Neuron (in vitro differentiated cells): ENCODE data around the gene IMMP2L.

Experiments used
- H2AFZ ChIP-seq: one replicate; pipeline ENCODE4 v1.6.1; 2013; ENCODE audit warnings: low read depth, mild to moderate bottlenecking, inconsistent platforms, low read length, moderate library complexity
- H3K27me3 ChIP-seq: one replicate; pipeline ENCODE4 v1.6.1; 2013; ENCODE audit warnings: low read length; ENCODE audit not compliant: insufficient read depth
- H3K36me3 ChIP-seq: one replicate; pipeline ENCODE4 v1.6.1; 2013; ENCODE audit warnings: low read length; ENCODE audit not compliant: insufficient read depth
- H3K4me1 ChIP-seq: one replicate; pipeline ENCODE4 v1.6.1; 2013; ENCODE audit warnings: low read length; ENCODE audit not compliant: insufficient read depth
- H3K4me3 ChIP-seq: 2 replicates; pipeline ENCODE4 v1.5.1; 2013; ENCODE audit warnings: mild to moderate bottlenecking, low read length, moderate library complexity
- H3K9me3 ChIP-seq: one replicate; pipeline ENCODE4 v1.6.1; 2013; ENCODE audit warnings: low read length

The IMMP2L gene

DNA sequence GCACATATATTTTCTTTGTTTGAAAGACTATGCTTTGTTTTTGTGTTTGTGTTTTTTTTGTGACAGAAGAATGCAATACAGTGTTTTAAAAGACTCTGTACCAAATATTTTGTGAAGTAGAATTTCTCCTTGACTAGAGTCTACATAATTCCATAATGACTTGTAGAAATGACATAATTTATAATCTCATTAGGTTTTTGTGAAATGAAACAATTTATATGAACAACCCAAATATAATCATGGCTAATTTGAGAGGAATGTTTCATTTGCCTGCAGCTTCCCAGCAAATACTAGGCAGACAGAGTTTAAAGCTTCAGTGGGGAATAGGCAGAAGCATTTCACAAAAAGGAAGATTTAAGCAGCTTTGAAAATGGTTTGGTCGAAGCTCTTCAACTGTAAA is 686.9 kb downstream of the IMMP2L start:
- Histone ChIP-seq H3K9me3 (no peaks in the 10 kb centered on the region), H3K27me3 (no peaks in the 10 kb centered on the region), H2AFZ (no peak overlapping the region), H3K36me3 (no peaks in the 10 kb centered on the region), H3K4me1 (no peaks in the 10 kb centered on the region), H3K4me3 (no peak overlapping the region)

DNA sequence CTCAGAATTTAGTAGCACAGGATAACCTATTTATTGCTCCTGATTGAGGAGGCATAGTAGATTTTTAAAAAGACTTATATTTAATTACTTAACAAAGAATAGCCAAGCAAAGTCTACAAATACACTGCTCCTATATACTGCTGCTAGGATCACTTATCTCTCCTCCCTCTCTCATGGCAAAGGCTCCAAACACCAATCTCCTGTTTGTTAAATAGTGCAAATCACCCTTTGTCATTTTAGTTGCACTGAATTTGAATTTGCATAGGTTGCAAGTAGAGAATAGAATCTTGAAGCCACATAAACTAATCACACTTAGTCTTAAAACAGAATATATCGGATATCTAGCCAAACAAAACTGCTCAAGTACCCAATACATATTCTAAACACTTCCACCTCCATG is 690.4 kb downstream of the IMMP2L start:
- Histone ChIP-seq H3K4me3 (no peak overlapping the region), H3K27me3 (no peaks in the 10 kb centered on the region)

DNA sequence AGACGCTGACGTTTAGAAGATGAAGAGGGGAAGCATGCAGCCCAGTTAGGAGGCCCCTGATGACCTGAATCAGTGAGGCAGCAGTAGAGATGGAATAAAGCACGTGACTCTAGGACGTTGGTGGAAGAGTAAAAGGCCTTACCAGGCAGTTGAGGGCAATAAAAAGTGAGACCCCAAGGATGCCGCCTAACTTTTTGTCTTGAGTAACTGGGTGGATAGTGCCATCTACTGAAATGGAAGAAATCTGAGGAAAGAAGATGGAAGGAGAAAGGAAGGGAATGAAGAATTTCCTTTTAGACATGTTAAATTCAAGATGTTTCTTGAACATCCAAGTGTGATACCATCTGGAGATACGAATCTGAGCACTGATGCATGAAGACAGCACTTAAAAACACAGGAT is 691.4 kb downstream of the IMMP2L start:
- no peaks in the 10 kb centered on the region for H3K36me3 ChIP-seq
- H3K27me3 ChIP-seq: no peaks in the 10 kb centered on the region
- no peaks in the 10 kb centered on the region for H3K9me3 ChIP-seq
- no peak overlapping the region for H3K4me3 ChIP-seq
- H2AFZ ChIP-seq: no peak overlapping the region
- H3K4me1 ChIP-seq: peaks cover 11% of the 10 kb centered on the region

More for the DNA sequence above, 690.4 kb downstream of the IMMP2L start:
- no peak overlapping the region for H2AFZ ChIP-seq
- H3K36me3 ChIP-seq: no peaks in the 10 kb centered on the region
- no peaks in the 10 kb centered on the region for H3K9me3 ChIP-seq
- peaks cover 11% of the 10 kb centered on the region for H3K4me1 ChIP-seq

DNA sequence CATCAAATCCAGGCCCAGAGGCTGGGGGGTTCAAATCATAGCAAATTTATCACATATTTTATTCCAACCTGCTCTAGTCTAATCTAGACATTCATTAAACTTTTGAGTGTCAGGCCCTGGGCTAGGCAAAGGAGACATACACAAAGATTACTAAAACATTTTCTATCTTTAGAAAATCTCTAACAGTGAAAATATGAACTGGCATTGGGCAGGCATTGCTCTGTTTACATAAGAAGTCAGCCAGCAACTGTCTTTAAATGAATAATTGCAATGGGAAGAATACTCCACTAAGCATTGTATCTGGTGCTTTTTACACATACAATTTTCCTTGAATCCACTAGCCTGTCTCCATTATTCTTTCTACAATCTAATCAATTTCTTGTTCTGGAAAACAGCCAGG is 693.8 kb downstream of the IMMP2L start:
- H3K4me3 ChIP-seq: no peak overlapping the region
- no peaks in the 10 kb centered on the region for H3K9me3 ChIP-seq
- H2AFZ ChIP-seq: no peak overlapping the region
- H3K27me3 ChIP-seq: no peaks in the 10 kb centered on the region
- H3K4me1 ChIP-seq: peaks cover 13% of the 10 kb centered on the region
- H3K36me3 ChIP-seq: no peaks in the 10 kb centered on the region

DNA sequence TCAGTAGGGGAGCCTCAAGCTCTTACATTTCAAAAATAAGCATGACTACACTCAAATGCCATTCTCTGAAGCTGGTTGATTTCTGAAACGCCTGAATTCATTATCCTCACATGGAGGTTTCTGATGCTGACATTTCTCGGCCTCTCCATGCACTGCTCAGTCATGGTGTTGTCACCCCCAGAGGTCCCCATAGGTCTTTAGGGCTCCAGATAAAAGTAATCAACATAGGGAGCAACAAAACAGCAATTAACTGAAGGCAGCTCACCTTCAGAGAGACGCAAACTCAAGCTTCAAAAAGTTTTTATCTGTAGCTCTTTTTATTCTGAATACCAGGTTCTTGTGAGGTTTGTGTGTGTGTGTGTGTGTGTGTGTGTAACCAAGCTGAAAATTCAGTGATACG is 694.5 kb downstream of the IMMP2L start:
- Histone ChIP-seq H2AFZ (no peak overlapping the region), H3K36me3 (no peaks in the 10 kb centered on the region), H3K27me3 (no peaks in the 10 kb centered on the region), H3K4me1 (peaks cover 13% of the 10 kb centered on the region), H3K9me3 (no peaks in the 10 kb centered on the region), H3K4me3 (no peak overlapping the region)

DNA sequence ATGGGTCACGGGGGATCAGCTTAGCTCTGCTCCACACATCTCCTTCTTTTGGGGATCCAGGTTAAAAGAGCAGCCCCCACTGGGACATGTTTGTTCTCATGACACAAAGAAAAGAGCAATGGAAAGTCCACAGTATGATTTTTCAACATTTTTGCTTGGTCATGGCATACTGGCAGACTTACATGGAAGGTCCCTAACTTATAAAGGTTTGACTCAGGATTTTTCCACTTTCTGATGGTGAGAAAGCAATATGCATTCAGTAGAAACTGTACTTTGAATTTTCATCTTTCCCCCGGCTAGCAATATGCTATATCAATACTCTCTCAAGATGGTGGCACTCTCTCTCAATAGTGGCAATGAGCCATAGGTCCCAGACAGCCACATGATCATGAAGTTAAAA is 699.0 kb downstream of the IMMP2L start:
- peaks cover 12% of the 10 kb centered on the region for H3K4me1 ChIP-seq
- H3K27me3 ChIP-seq: no peaks in the 10 kb centered on the region
- no peak overlapping the region for H2AFZ ChIP-seq
- H3K4me3 ChIP-seq: no peak overlapping the region
- no peaks in the 10 kb centered on the region for H3K9me3 ChIP-seq
- H3K36me3 ChIP-seq: no peaks in the 10 kb centered on the region

DNA sequence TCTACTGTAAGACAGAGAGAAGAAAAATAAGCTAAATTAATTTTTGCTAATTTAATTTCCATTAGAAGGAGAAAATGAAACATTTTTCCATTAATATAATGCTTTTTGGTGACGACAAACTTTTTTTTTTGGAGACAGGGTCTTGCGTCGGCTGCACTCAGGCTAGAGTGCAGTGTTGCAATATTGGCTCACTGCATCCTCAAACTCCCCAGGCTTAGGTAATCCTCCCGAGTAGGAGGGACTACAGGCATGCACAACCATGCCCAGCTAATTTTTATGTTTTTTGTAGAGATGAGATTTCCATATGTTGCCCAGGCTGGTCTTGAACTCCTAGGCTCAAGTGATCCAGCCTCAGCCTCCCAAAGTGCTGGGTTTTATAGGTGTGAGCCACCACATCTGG is 701.1 kb downstream of the IMMP2L start:
- Histone ChIP-seq H3K4me3 (no peak overlapping the region), H3K9me3 (no peaks in the 10 kb centered on the region), H3K4me1 (peaks cover 11% of the 10 kb centered on the region), H3K27me3 (no peaks in the 10 kb centered on the region), H3K36me3 (no peaks in the 10 kb centered on the region), H2AFZ (no peak overlapping the region)

DNA sequence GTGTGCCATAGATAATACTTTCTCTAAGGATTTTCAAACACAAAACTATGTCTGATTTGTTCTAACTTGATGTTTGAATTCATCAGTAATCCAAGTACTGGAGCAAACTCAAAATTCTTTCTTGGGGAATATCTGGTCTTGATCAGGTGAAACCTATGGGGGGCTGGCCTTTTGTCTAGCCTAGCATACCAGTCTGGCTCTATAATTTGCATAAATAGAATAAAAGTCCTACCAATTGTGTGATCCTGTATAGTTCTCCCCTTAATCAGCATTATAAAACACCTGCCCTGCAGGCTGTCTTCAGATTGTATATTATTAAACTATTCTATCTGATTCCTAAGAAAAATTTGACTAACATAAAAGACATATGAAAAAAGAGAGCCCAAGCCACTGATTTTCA is 705.2 kb downstream of the IMMP2L start:
- H3K36me3 ChIP-seq: no peaks in the 10 kb centered on the region
- H3K9me3 ChIP-seq: no peaks in the 10 kb centered on the region
- H2AFZ ChIP-seq: no peak overlapping the region
- H3K4me3 ChIP-seq: no peak overlapping the region
- peaks cover 12% of the 10 kb centered on the region for H3K4me1 ChIP-seq
- no peaks in the 10 kb centered on the region for H3K27me3 ChIP-seq

DNA sequence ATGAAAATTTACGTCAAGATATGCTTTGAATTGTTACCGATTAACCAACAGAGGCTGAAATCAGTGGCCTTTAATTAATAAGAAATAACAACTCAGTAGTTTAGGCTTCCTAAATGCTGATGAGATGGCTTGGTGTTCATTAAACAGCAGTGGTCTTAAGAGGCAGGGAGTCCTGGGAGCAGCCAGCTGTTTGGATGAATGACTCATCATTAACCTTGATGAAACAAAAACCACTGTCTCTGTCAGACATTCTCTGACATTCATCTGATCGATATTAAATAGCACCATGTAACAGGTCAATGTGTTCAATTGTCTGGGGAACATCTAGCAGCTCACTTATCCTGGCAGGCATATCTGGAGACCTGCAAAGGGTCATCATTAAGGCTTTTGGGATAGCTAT is 705.6 kb downstream of the IMMP2L start:
- H3K9me3 ChIP-seq: no peaks in the 10 kb centered on the region
- H2AFZ ChIP-seq: no peak overlapping the region
- H3K4me1 ChIP-seq: peaks cover 12% of the 10 kb centered on the region
- no peaks in the 10 kb centered on the region for H3K36me3 ChIP-seq
- H3K27me3 ChIP-seq: no peaks in the 10 kb centered on the region
- no peak overlapping the region for H3K4me3 ChIP-seq

DNA sequence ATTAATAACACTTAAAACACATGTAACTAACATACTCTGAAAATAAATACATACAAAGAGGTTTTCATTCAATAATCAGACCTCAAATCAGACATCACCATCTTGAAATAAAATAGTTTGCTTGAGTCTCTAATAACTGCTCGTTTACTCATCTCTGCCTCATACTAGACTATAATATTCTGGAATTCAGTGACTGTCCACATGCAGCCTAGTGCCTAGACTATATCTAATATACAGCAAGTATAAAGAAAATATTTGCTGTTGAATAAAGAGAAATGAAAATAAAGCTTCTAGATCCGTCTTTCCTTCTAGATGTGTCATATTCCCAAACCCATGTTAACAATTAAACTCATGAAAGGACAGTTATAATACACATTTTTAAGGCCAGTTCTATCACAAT is 707.6 kb downstream of the IMMP2L start:
- H3K4me1 ChIP-seq: peaks cover 12% of the 10 kb centered on the region
- H2AFZ ChIP-seq: no peak overlapping the region
- H3K9me3 ChIP-seq: no peaks in the 10 kb centered on the region
- H3K27me3 ChIP-seq: no peaks in the 10 kb centered on the region
- H3K36me3 ChIP-seq: no peaks in the 10 kb centered on the region
- H3K4me3 ChIP-seq: no peak overlapping the region

DNA sequence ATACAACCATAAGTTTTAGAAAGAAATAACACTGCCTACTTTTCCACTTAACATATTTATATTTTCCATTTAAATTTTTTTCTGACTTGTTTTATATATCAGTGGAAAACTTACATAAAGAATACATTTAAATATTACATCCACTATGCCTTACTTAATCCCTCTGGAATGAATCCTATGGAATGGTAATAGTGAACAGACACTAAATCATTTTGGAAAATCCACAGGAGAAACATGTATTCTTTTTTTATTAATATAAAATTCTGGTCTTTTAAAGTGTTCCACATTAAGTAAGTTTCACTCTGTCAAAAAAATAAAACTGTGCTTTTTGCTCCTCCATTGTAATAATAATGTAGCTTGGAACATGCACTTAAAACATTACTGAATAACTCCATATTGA is 708.1 kb downstream of the IMMP2L start:
- no peak overlapping the region for H3K4me3 ChIP-seq
- no peaks in the 10 kb centered on the region for H3K27me3 ChIP-seq
- H3K4me1 ChIP-seq: peaks cover 12% of the 10 kb centered on the region
- no peak overlapping the region for H2AFZ ChIP-seq
- H3K36me3 ChIP-seq: no peaks in the 10 kb centered on the region
- no peaks in the 10 kb centered on the region for H3K9me3 ChIP-seq

DNA sequence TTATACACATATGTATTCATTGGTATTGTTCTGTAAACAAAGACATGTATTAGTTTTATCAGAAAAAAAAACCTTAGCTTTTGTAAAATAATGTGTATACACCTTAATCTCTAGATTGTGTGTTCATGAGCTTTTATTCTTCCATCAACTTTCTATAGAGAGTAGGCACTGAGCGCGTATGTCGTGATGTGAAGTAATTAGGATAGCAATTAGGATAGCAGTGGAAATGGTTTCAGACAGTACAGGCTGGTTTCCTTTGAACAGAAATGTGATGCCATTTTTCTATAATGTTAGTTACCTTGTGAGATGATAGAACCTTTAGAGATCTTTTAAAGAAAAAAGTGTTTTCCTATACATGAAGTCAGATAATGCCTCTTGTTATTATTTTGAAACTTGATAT is 709.0 kb downstream of the IMMP2L start:
- H3K9me3 ChIP-seq: no peaks in the 10 kb centered on the region
- peaks cover 12% of the 10 kb centered on the region for H3K4me1 ChIP-seq
- no peaks in the 10 kb centered on the region for H3K36me3 ChIP-seq
- no peak overlapping the region for H2AFZ ChIP-seq
- no peak overlapping the region for H3K4me3 ChIP-seq
- H3K27me3 ChIP-seq: no peaks in the 10 kb centered on the region

DNA sequence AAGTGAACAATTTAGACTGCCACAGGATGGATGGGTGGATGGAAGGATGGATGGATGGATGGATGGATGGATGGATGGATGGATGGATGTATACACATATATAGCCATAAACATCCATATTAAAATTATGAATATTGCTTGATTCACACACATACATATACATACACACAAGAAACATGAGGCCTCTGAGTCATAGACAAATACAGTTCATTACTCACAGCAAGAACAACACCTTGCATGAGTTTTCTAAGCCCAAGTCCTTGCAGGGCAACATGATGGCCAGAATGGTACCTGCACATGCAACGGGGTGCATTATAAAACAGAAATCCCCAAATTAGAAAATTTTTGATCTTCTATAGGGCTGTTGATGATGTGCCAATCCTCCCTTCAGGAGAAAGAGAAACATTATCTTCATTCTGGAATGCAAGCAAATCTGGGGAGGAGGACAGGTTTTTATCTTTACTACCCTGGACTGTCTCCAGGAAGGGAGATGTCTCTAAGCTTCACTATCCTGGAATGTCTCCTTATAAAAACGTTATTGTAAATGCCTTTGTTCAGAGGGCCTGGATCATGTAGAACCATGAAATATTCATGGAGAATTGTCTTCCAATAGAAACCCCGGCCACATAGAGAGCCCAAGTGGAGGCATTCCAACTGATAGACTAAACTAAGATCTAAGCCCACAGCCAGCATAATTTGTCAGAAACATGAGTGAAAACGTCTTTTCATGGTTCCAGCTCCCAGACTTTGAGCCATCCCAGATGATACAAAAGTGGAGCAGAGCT is 709.9 kb downstream of the IMMP2L start:
- H3K4me3 ChIP-seq: no peak overlapping the region
- no peaks in the 10 kb centered on the region for H3K27me3 ChIP-seq
- H3K9me3 ChIP-seq: no peaks in the 10 kb centered on the region
- H2AFZ ChIP-seq: no peak overlapping the region
- H3K36me3 ChIP-seq: no peaks in the 10 kb centered on the region
- H3K4me1 ChIP-seq: peaks cover 12% of the 10 kb centered on the region

DNA sequence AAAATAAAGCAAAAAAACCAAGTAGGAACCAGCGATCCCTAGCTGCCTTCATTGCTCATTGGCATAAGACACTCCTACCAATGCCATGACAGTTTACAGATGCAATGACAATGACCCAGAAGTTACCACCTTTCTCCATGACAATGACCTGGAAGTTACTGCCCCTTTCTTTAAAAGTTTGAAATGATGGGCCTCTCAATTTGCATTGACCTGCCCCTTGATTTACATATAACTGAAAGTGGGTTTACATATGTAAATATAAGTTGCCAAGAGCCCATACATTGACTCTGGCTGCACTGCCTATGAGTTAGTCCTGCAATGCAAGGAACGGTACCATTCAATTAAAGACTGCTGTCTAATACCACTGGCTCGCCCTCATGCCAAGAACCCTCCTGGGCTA is 712.1 kb downstream of the IMMP2L start:
- no peaks in the 10 kb centered on the region for H3K36me3 ChIP-seq
- H3K9me3 ChIP-seq: no peaks in the 10 kb centered on the region
- H2AFZ ChIP-seq: no peak overlapping the region
- H3K4me3 ChIP-seq: no peak overlapping the region
- H3K4me1 ChIP-seq: peaks cover 8% of the 10 kb centered on the region
- H3K27me3 ChIP-seq: no peaks in the 10 kb centered on the region
